HG03280 (cell line): Measurements from ENCODE around the gene KCNJ5.
"Not testable (repeated sequence)": the region's sequence is repeated elsewhere in the genome, so short reads cannot be mapped to it uniquely, and the experiment has no call there.

Experiments
- ATAC-seq: cut with Tn5 transposase; IDR thresholded peaks from one replicate; pipeline ENCODE4 v1.9.1; 2021; ENCODE audit warnings: mild to moderate bottlenecking, moderate library complexity; ENCODE audit not compliant: unreplicated experiment

KCNJ5 gene

DNA sequence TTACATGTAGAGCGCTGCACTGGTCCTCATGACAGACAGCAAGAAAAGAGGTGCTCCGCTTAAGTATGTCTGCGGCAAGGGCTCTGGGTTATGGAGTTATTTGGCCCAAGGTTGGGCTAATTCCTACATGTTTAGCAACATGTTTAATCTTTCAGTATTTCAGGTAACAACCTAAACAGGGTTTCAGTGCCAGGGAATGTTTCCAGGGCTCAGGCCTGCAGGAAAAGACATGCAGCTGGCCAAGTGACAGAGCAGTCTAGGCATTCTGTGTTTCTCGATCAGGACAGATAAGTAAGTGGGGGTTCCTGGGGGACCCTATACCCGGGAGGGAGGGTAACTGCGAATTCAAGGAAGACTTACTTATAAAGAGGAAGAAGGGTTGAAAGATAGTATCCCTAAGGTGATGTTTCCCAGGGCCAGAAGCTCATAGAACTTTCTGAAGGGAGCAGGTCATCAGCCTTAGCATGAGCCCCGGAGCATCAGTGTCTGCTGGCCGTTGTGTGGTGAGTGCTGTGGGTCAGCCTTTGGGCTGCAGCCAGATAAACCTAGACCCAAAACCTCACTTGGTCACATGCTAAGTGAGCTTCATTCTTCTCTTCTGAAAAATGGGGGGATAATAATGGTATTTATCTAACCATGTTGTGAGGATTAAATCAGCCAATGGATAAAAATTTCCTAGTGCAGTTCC lies 18.4 kb downstream of the KCNJ5 start:
- no peak for ATAC-seq

DNA sequence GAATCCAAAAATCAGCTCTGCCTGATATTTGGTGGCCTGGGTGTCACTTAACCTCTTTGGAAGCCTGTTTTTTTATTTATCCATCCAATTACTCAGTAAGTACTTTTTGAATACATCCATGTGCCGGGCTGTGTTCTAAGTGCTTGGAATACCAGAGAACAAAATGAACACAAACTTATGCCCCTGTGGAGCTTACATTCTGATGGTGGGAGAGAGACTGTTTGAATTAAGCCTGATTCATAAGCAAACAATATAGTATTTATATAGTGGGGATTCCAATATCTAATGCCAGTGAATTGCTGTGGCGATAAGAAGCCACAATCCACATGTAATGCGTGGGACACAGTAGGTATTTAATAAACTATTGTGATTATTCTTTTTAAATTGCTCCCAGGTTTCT lies 19.4 kb downstream of the KCNJ5 start:
- no peak for ATAC-seq

GRCh38 chr11:128911239-128911638 lies 20.1 kb downstream of the KCNJ5 start:
- ATAC-seq: no peak

DNA sequence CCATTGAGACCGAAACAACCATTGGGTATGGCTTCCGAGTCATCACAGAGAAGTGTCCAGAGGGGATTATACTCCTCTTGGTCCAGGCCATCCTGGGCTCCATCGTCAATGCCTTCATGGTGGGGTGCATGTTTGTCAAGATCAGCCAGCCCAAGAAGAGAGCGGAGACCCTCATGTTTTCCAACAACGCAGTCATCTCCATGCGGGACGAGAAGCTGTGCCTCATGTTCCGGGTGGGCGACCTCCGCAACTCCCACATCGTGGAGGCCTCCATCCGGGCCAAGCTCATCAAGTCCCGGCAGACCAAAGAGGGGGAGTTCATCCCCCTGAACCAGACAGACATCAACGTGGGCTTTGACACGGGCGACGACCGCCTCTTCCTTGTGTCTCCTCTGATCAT lies 20.5 kb downstream of the KCNJ5 start:
- no peak for ATAC-seq

GRCh38 chr11:128913806-128914205 lies 22.6 kb downstream of the KCNJ5 start:
- ATAC-seq: no peak

- no peak for ATAC-seq
These were observed 23.3 kb downstream of the KCNJ5 start for GRCh38 chr11:128914216-128915148.

DNA sequence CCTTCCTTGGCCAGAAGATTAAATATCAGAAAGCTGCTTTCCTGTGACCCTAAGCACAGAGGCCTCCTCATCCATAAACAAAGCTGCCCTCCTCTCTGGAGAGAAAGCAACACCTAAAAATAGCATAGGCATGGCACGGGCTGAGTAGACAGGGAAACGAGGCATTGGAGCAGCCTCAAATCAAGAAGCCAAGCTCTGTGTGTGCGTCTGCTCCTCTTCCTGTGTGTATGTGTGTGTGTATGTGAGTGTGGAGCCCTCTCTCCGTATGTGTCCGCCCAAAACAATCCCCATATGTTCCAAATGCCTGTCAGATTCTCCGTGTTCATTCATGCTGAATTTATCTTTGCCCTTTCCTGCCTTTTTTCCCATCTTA lies 24.0 kb downstream of the KCNJ5 start:
- ATAC-seq: no peak

DNA sequence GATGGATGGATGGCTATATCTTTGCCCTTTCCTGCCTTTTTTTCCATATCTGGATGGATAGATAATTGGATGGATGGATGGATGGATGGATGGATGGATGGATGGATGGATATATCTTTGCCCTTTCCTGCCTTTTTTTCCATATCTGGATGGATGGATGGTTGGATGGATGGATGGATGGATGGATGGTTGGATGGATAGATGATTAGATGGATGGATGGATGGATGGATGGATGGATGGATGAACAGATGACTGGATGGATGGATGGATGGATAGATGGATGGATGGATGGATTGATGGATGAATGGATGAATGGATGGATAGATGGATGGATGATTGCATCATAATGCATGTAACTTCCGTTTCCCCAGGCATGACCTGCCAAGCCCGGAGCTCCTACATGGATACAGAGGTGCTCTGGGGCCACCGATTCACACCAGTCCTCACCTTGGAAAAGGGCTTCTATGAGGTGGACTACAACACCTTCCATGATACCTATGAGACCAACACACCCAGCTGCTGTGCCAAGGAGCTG lies 24.9 kb downstream of the KCNJ5 start:
- no peak for ATAC-seq

DNA sequence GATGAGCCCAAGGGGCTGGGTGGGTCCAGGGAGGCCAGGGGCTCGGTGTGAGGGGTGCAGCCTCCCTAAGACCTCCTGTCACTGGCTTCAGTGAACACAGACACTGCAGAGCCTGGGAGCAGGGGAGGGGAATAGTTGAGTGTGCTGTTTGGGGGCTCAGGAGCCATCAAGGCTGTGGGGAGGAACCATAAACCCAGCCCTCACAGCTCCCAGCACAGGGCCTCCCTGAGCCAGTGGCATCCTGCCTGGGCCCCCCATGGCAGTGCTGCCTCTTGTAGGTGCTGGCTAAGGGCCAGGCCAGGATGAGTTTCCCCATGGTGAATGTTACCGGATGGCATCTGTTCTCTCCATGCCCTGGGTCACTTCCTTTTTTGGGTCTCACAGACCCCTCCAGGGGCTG lies 25.5 kb downstream of the KCNJ5 start:
- ATAC-seq: no peak

DNA sequence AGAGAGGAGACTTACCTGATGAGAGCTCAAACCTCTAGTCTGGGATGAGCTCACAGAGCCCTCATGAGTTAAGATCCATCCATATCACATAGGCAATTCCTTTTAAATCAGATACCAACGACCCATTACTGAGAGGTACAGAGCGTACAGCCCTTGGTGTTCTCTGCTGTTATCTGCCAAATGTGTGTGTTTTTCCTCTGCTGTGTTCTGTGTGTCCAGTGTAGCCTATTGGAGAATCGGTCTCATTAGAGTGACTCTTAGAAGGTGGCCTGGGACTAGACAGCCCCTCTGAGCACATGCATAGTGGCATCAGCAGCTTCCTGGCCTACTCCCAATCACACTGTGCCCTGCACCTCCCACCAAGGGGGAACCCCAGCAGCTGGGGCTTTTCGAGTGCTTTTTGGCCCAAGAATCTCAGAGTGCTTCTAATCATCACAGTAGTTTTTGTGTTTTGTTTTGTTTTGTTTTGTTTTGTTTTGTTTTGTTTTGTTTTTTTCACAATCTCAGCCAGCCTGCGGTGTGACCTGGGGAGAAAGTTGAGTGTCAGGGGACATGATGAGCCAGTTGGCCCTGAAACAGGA lies 26.1 kb downstream of the KCNJ5 start:
- no peak for ATAC-seq

DNA sequence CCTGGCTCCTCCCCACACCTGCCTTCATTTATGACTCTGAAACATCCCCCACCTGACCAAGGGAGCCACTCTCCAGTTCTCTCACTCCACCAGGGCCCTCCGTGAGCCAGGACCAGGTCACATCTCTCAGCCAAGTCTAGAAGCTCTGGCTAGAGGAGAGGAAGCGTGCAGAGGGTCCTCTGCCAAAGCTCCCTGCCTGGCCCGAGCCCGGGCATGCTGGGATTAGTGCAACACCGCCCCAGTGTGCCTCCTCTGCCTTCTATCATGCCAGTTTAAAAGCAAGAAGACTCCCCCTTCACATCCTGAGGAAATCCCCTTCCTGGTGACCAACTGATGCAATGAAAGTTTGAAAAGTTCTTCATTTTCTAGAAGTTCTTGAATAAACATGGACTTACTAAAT lies 28.1 kb downstream of the KCNJ5 start:
- ATAC-seq: no peak

GRCh38 chr11:128919635-128920034 lies 28.5 kb downstream of the KCNJ5 start:
- ATAC-seq: not testable (repeated sequence)

GRCh38 chr11:128920666-128921065 lies 29.5 kb downstream of the KCNJ5 start:
- ATAC-seq: no peak

DNA sequence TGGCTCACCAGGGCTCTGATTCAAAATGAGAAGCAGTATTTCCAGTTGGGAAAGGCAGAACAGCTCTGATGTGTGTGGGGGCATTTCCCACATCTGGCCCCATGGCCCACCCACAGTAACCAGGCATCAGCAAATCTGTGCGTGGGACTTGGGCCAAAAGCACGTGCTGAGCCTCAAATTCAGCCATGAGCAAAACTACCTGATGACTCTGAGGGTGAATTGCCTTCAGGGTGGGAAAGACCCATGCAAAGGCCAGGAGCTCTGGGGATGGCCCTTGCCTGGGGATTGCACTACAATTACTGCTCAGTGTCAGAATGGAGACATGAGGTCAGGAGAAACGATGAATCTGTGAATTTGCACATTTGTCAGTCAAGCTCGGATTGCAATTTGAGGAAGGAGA lies 30.6 kb downstream of the KCNJ5 start:
- ATAC-seq: no peak

- no peak for ATAC-seq
These were observed 32.9 kb downstream of the KCNJ5 start for GRCh38 chr11:128924104-128924503.

DNA sequence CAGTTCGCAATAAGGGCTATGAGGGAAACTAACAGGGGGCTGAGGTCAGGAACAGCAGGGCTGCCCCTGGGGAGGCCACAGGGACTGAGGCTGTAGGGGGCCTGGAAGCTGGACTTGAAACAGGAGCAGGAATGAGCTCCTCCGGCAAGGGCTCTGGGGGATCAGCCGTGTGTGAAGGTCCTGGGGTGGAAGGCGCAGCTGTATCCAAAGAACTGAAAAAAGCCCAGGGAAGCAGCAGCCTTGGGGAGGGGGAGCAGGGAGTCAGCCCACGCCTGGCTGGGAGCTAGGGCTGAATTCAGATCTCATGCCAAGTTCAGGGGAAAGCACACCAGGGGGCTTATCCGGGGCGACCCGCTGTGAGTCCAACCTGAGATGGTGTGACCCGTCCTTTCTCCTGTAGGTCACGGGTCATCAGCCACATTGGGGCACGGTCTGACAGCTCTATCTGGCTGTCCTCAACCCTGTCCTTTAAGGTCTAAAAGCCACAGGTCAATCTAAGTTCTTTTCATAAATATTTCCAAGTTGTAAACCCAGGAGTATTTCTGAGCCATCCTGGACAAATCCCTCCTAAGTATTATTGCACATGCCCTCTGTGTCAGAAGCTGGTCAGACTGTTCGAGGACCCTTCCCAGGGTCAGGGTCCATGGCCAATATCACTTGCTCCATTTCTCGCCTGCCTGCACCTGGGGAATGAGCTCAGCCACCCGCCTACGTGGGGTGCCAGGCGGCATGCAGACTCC lies 33.5 kb downstream of the KCNJ5 start:
- ATAC-seq: no peak

DNA sequence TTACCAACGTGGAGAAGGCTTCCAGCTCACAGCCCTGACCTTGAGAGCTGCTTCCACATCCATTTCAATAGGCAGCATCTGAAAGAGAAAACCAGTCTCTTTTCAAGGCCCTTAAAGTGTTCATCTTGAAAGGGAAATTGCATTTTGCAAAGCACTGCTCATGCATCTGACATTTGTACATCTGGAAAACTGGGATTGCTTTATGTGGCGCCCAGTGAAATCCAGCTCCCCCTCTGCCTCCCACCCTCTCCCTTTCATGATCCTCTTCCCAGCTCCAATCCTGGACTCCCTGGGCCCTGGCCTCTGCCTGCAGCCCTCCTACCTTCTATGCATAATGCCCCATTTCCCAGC lies 34.1 kb downstream of the KCNJ5 start:
- ATAC-seq: no peak

DNA sequence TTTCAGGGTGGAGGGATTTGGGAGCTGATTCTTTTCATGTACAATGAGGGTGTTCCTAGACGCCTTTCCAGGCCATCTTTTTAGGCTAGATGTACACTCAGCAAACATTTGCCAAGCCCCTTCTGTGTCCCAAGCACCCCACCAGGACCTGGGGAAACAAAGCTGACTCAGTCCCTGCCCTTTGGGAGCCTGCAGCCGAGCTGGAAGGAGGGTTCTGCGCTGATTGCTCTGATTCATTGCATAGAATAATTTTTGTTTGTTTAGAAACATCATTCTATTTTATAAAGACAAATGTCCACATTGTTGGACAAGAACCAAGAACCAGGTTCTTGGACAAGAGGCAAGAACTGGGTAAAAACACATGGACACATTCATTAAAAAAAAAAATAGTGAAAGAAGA lies 34.8 kb downstream of the KCNJ5 start:
- ATAC-seq: no peak

GRCh38 chr11:128926437-128927107 lies 35.4 kb downstream of the KCNJ5 start:
- no peak for ATAC-seq

DNA sequence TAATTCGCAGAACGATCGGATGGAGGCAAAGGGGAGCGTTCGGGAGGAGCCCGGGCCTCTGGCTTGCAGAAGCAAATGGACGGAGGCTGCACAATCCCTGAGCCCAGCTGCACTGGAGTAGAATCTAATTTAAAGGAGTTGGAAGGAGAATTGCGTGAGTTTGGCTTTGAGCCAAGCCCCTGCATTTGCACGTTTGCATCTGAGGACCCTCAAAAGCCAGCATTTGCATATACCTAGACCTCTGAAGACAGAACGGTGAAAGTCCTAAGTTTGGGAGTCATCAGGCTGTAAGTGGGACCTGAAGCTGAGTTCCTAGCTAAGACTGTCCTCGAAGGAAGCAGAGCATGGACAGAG lies 35.9 kb downstream of the KCNJ5 start:
- no peak for ATAC-seq
